ENCODE results near the gene EFHD2.
"Not testable (repeated sequence)": the region's sequence is repeated elsewhere in the genome, so short reads cannot be mapped to it uniquely, and the experiment has no call there.

The EFHD2 gene

DNA sequence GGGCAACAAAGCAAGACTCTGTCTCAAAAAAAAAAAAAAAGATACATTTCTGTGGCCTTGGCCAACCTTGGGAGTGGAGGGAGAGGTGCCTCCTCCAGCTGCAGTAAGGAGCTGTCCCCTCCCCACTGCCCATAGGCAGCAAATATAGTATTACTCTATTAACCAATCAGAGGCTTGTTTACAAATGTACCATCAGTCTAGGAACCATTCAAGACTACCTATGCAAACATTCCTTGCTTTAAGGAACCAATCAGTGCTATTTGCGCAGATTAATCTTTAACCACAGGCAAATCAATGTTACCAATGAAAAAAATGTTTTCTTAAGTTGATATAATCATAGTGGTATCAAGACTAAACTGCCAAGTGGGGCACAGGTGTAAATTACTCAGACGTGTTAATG, 47.9 kb downstream of the EFHD2 start:
- no peak for DNase-seq

DNA sequence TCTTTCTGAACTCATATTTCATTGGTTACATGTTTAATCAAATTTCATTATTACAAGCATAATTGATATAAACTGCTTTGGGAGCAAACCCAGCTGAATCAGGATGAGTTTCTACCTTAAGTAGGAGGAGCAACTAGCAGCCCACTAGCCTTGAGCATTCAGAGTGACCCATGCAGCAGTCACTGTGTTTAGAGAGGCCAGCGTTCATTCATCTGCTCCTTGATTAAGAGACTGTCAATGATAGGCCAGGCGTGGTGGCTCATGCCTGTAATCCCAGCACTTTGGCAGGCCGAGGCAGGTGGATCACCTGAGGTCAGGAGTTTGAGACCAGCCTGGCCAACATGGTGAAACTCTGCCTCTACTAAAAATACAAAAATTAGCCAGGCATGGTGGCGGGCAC, 48.7 kb downstream of the EFHD2 start:
- not testable (repeated sequence) for DNase-seq

DNA sequence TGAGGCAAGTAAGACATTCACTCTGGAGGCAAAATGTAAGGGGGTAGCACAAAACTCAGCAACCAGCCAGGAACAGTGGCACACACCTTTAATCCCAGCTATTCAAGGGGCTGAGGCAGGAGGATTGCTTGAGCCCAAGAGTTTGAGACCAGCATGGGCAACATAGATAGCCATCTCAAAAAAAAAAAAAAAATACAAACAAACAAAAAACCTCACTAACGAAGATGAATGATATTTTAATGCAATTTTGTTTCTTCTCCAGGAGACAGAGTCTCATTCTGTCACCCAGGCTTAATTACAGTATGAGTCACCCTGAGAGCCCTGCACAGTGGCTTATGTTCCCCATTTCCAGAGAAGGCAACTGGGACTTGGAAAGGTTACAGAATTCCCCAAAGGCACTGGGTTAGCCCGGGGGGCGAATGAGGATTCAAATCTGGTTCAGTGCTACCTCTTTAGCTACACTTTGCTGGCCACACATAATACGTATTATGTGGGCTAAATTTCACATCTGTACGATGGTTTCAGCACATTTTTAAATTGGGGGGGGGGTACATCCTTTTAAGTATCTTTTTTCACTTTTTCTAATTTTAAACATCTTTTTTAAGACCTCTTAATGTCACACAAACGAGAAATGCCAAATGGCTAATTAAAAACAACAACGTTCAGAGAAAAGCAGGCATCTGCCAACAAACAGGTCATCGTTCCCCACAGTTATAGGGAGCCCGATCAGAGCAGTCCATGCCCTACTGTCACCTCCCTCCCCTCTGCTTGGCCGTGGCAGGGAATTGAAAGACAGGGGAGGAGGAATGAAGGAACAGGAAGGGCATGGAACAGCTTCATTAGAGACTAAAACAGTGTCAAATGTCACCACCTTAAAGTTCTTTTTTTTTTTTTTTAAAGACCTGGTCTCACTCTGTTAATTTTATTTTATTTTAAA, 50.4 kb downstream of the EFHD2 start:
- DNase-seq, result no peak

DNA sequence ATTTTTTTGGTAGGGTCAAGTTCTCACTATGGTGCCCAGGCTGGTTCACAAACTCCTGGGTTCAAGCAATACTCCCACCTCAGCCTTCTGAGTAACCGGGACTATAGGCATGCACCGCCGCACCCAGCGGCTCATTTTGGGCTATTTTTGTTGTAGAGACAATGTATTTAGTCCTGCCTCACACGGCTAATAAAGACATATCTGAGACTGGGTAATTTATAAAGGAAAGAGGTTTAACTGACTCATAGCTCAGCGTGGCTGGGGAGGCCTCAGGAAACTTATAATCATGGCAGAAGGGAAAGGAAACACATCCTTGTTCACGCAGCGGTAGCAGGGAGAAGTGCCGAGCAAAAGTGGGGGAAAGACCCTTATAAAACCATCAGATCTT, 51.0 kb downstream of the EFHD2 start:
- DNase-seq, result no peak

DNA sequence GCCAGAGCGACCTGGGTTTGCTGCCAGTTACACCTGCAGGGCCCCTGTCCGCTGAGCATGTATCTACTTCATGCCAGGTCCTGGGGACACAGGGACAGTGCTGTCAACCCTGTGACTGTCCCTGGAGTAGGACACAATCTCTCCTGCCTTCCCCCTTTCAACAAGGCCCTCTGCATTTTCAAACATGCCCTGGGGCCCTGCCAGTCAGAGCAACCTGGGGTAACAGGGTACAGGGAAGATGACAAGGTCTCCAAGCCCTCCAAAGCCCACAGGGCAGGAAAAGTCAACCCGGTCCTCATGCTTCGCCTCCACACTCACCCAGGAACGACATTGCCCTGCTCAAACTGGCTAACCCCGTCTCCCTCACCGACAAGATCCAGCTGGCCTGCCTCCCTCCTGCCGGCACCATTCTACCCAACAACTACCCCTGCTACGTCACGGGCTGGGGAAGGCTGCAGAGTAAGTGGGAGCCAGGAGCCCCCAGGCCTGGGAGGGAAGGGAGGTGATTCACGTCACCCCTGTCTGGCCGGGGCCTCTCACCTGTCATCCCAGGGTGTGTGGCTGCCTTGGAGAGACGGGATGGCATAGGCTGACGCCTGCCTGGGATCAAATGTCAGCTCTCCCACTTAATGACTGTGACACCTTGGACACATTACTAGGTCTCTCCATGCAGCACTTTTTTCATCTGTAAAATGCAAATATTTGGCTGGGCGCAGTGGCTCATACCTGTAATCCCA, 53.5 kb downstream of the EFHD2 start:
- not testable (repeated sequence) for DNase-seq

DNA sequence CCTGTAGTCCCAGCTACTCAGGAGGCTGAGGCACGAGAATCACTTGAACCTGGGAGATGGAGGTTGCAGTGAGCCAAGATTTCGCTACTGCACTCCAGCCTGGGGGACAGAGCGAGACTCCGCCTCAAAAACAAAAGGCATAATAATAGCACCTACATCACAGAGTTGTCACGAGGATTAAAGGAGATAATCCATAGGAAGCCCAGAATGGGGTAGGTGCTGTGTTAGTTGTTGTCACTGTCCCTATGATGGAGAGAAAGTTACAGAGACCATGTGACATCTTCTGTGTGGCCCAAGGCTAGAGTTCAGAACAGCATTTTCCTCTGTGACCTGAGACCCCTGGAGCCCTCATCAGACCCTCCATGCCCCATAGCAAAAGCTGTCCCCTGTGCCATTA, 54.2 kb downstream of the EFHD2 start:
- DNase-seq, result not testable (repeated sequence)

DNA sequence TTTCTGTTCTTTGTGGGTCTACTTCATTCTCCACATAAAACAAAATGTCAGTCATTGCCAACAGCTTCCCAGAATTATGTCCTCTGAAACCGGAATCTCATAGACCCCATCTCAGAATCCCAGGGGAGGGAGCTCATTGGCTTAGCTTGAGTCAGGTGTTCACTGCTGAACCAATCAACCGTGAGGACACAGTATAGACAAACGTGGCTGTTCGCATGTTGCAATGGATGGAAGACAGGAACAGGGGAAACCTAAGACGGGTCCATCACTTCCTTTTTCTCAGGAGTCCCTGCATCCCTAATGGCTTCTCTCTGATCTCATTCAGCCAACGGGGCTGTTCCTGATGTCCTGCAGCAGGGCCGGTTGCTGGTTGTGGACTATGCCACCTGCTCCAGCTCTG, 56.0 kb downstream of the EFHD2 start:
- no peak for DNase-seq

DNA sequence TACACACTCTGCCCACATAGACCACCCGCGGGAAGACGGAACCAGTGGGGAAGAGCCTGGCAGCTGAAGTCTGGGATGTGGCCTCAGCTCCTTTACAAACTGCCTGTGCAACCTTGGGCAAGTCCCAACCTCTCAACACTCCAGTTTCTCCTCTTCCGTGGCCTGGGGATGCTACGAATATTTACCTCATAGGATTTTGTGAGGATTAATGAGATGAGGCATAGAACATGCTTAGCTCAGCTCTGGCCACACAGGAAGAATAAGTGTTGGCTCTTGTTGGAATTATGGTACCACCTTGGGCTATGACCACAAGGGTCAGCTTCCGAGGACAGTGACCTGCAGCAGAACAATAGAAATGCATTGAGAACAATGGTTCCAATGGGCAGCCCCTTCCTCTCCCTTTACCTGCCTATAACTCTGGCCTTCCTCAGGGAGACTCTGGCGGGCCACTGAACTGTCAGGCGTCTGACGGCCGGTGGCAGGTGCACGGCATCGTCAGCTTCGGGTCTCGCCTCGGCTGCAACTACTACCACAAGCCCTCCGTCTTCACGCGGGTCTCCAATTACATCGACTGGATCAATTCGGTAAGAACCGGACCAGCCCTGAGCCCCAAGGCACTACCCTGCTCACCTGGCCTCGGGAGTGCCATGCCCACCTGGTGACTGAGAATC, 57.4 kb downstream of the EFHD2 start:
- DNase-seq, result not testable (repeated sequence)

DNA sequence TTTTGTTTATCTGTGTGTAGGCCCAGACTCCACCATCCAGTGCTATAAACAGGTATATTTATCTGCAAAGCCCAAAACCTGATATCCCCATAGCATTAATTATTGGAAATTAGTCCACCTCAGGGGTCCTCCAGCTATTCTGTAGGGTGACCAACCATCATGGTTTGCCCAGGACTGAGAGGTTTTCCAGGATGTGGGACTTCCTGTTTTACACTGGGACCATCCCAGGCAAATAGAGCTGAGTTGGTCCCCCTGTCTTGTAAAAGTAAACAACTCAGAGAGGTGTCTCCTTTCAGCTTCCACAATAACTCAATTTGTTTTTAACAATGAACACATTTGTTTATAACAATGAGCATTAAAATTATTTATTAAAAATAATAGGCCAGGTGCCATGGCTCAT, 58.5 kb downstream of the EFHD2 start:
- no peak for DNase-seq

DNA sequence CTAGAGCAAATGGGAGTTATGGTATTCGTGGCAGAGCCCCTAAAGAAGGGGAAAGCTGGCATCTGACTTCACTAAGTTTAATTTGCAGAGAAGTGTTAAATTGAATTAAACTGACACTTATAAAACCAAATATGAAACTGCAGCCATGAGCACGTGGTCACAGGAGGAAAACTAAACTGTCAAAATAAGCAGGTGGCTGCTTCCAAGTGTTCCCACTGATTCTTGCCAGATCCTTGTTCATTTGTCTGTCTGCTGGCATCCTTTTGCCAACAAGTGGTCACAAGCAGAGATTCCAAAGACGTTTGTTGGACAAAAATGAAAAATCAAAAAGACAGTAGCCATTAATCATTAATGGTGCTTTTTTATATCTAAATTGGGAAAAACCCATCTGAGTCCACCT, 59.7 kb downstream of the EFHD2 start:
- no peak for DNase-seq

DNA sequence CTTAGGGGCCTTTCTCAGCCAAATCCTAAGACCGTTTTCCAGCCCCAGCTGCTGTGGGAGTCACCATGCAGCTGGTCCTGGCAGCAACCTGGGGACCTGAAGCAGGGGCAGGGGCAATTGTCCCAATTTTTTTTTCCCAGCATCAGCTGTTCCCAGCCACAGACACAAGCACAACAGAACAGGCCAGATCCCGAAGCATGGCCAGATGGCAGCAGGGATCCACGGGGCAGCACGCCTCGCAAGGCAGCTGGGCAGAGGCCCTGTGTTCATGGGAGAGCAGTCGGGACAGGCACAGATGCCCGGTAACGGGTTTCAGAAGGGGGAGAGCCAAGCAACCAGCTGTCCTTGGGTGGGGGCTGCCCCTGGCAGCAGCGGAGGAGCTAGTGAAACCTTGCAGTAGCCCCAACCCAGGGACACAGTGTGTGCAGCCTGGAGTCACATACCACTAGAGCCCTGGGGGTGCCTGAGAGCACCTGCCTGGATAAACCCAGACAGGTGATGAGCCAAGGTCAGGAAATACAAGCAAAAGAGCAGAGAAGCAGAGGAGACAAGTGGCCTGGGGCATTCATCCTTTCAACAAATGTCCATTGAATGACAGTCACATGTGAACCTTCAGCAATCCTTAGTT, 60.2 kb downstream of the EFHD2 start:
- DNase-seq, result not testable (repeated sequence)

DNA sequence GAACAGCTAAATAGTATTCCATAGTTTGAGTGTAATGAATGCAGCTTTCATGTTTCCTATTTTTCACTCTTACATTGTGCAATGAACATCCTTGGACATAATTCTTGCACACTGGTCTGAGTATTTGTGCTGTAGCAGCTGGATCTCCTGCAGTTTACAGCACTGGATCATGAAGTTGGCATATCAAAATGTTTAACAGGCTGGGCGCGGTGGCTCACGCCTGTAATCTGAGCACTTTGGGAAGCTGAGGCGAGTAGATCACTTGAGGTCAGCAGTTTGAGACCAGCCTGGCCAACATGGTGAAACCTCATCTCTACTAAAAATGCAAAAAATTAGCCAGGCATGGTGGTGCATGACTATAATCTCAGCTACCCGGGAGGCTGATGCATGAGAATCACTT, 61.4 kb downstream of the EFHD2 start:
- DNase-seq, result not testable (repeated sequence)

DNA sequence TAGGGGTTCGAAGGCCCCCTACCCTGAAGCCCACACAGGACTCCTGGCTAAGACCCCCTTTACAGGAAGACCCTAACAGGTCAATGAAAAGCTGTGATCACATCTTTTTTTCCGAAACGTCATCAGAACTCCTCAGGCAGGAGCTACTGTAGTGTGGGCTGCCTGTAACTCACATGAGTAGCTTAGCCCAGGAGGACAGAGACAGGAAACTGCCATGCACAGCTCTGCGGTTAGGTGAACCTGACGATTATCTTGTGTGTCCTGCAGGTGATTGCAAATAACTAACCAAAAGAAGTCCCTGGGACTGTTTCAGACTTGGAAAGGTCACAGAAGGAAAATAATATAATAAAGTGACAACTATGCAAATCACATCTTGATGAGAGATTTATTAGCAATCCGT, 62.0 kb downstream of the EFHD2 start:
- DNase-seq, result not testable (repeated sequence)

DNA sequence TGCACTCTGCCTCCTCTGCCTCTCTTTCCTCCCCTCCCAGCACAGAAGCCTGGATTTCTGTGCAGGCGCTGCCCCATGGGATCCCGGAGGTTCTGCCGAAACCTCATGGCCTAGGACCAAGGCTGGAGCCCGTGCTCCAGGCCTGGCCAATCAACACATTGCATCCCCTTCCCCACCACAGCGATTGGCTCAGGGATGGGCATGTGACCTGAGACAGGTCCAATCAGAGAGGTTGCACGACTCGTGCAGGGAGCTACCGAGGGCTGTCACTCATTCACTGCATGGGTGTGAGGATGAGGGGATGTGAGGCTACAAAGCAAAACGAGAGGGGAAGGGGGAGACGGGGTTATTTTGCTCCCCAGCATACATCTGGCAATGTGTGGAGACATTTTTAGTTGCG, 62.9 kb downstream of the EFHD2 start:
- DNase-seq, result no peak

DNA sequence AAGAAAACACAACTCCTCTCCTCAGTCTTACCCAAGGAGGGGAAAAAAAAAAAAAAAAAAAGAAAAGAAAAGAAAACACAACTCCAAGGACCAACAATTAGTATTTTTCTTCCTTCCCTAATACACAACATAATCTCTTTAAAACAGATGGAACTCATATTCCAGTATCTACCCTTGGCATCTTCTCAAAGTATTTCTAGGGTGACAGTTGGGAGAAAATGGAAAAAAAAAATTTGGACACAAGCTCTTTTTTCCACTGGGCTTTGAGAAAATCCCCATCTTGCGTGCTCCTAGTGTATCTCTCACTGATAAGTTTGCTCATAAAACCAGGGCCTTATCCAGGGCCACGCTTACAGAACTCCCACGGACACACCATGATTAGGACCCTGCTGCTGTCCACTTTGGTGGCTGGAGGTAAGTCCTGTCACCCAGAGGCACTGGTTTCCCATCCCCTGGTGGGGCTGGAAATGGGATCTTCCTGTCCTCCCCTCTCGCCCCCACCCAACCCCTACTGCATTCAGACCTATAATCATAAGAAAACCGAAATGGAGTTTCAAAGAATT, 66.1 kb downstream of the EFHD2 start, which contains the start of gene CELA2B:
TSS of gene CELA2B (plus strand) at position 353 of the 563 bp plus-strand sequence. CDS start at position 375, 22 bp downstream.
- DNase-seq, result no peak

DNA sequence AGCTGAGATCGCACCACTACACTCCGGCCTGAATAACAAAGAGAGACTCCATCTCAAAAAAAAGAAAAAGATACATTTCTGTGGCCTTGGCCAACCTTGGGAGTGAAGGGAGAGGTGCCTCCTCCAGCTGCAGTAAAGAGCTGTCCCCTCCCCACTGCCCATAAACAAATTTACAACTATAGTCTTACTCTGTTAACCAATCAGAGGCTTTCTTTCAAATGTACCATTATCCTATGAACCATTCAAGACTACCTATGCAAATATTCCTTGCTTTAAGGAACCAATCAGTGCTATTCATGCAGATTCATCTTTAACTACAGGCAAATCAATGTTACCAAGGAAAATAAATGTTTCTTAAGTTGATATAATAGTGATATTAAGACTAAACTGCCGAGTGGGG, 67.2 kb downstream of the EFHD2 start:
- no peak for DNase-seq

DNA sequence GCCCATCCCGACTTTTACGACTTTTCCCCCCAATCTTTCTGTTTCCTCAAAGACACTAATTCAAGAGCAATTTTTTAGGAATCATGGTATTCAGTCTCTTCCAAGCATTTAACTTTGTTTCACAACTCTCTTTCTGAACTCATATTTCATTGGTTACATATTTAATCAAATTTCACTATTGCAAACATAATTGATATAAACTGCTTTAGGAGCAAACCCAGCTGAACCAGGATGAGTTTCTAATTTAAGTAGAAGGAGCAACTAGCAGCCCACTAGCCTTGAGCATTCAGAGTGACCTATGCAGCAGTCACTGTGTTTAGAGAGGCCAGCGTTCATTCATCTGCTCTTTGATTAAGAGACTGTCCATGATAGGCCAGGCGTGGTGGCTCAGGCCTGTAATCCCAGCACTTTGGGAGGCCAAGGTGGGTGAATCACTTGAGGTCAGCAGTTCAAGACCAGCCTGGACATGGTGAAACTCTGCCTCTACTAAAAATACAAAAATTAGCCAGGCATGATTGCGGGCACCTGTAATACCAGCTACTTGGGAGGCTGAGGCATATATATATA, 68.0 kb downstream of the EFHD2 start:
- no peak for DNase-seq
